ENCODE results near the gene UGT1A8. TPM values are rescaled to one million over a fixed set of nuclear protein-coding genes. Genes with fewer than 3 reads are reported as not detected.

Gene UGT1A8
- total RNA-seq, 4 donors from 2014 or later: not detected

GRCh38 chr2:233692648-233693047 lies 75.2 kb downstream of the UGT1A8 start, which contains the start of gene UGT1A6:
Gene UGT1A6, plus strand, starts transcription at chr2:233692890. Its CDS starts 115 bp downstream, at chr2:233693005.
- Histone ChIP-seq H3K36me3 (no peaks in the 10 kb centered on the region), H3K27ac (replicated peaks in 1 of 4) (no peak within 1 kb of the TSS), H3K4me1 (no peaks in the 10 kb centered on the region), H3K4me3 (no peak within 1 kb of the TSS), H3K9me3 (no peaks in the 10 kb centered on the region), H3K27me3 (no peaks in the 10 kb centered on the region)
- DNase-seq (ENCODE audit: extremely low spot score): no peak
- intact Hi-C loops (cut with DNase I): no loop called here
- TF ChIP-seq CTCF (IDR thresholded peaks at IDR 0.05) (no peak), POLR2A (IDR thresholded peaks at IDR 0.05; ENCODE audit: low read depth) (no peak), POLR2AphosphoS5 (IDR thresholded peaks at IDR 0.05) (no peak), EP300 (IDR thresholded peaks at IDR 0.05) (no peak)
- WGBS: 90% methylated on average over 4 of the region's 4 CpGs

GRCh38 chr2:233693963-233694362 lies 76.5 kb downstream of the UGT1A8 start:
- TF ChIP-seq CTCF (IDR thresholded peaks at IDR 0.05): no peak
- no peak for TF ChIP-seq EP300 (IDR thresholded peaks at IDR 0.05)
- TF ChIP-seq POLR2AphosphoS5 (IDR thresholded peaks at IDR 0.05): no peak
- TF ChIP-seq POLR2A (IDR thresholded peaks at IDR 0.05; ENCODE audit: low read depth): no peak
- 88% methylated on average over 6 of the region's 6 CpGs for WGBS
- intact Hi-C loops (cut with DNase I): no loop called here
- Histone ChIP-seq H3K9me3 (no peaks in the 10 kb centered on the region), H3K4me3 (no peak overlapping the region), H3K27me3 (no peaks in the 10 kb centered on the region), H3K4me1 (no peaks in the 10 kb centered on the region), H3K36me3 (no peaks in the 10 kb centered on the region), H3K27ac (replicated peaks in 1 of 4) (no peak overlapping the region)
- DNase-seq (ENCODE audit: extremely low spot score): no peak

- Histone ChIP-seq H3K9me3 (no peaks in the 10 kb centered on the region), H3K4me3 (no peak overlapping the region), H3K27ac (replicated peaks in 1 of 4) (no peak overlapping the region), H3K4me1 (no peaks in the 10 kb centered on the region), H3K36me3 (no peaks in the 10 kb centered on the region), H3K27me3 (no peaks in the 10 kb centered on the region)
- TF ChIP-seq POLR2AphosphoS5 (IDR thresholded peaks at IDR 0.05) (no peak), POLR2A (IDR thresholded peaks at IDR 0.05; ENCODE audit: low read depth) (no peak), EP300 (IDR thresholded peaks at IDR 0.05) (no peak), CTCF (IDR thresholded peaks at IDR 0.05) (no peak)
- WGBS: 63% methylated on average over 4 of the region's 4 CpGs
- no peak for DNase-seq (ENCODE audit: extremely low spot score)
- intact Hi-C loops (cut with DNase I): no loop called here
Observed at GRCh38 chr2:233698740-233699139, 81.3 kb downstream of the UGT1A8 start.

GRCh38 chr2:233699424-233700027 lies 82.1 kb downstream of the UGT1A8 start:
- Histone ChIP-seq H3K36me3 (no peaks in the 10 kb centered on the region), H3K9me3 (no peaks in the 10 kb centered on the region), H3K27me3 (no peaks in the 10 kb centered on the region), H3K4me1 (no peaks in the 10 kb centered on the region), H3K4me3 (no peak overlapping the region), H3K27ac (replicated peaks in 1 of 4) (no peak overlapping the region)
- DNase-seq (ENCODE audit: extremely low spot score): no peak
- intact Hi-C loops (cut with DNase I): no loop called here
- WGBS: 86% methylated on average over 8 of the region's 8 CpGs
- TF ChIP-seq POLR2A (IDR thresholded peaks at IDR 0.05; ENCODE audit: low read depth): no peak
- no peak for TF ChIP-seq CTCF (IDR thresholded peaks at IDR 0.05)
- TF ChIP-seq EP300 (IDR thresholded peaks at IDR 0.05): no peak
- no peak for TF ChIP-seq POLR2AphosphoS5 (IDR thresholded peaks at IDR 0.05)

Measured in esophagus muscularis mucosa (tissue), 4 donors.